PC-3 (cell line): ENCODE measurements around the gene AJAP1.

Experiments used
- CTCF ChIP-seq: fragments of 300-600 bp; sonication (generic); conservative IDR thresholded peaks from 2 replicates; pipeline ENCODE4 v1.5.1; 2017; ENCODE audit warnings: antibody characterized with exemption, low read depth, mild to moderate bottlenecking, low read length
- EZH2 ChIP-seq: fragments of 300-600 bp; sonication (generic); IDR thresholded peaks from one replicate; pipeline ENCODE4 v1.6.1; 2017; ENCODE audit warnings: antibody characterized with exemption, mild to moderate bottlenecking, low read length; ENCODE audit not compliant: unreplicated experiment

- no peak for TF ChIP-seq CTCF
- TF ChIP-seq EZH2 = no peak
Observed at GRCh38 chr1:4637616-4638344, 16.6 kb upstream of the AJAP1 start.
